Caki2 (cell line): ENCODE data around the gene NMT1. TPM values are rescaled to one million over a fixed set of nuclear protein-coding genes. Genes with fewer than 3 reads are reported as not detected.
A peak's percentile ranks its signal among the peaks of the same experiment; 100 is the strongest.

Source experiments
- DNase-seq: peaks from one replicate; pipeline ENCODE4 v3.0.0-alpha.2; 2015; ENCODE audit warnings: low read depth
- in situ Hi-C: cut with HindIII; loops from 2 replicates; pipeline ENCODE4 v1.10.0; 2016; ENCODE audit warnings: low sequenced_read_pairs, low pct_unique_long_range_greater_than_20kb, mixed read lengths
- total RNA-seq: library from RNA; depleted of rRNA; stranded (reverse); fragments of >200 nt; shearing (Covaris generic); gene quantifications from 2 replicates; pipeline ENCODE4 v1.2.3, GENCODE V29; 2014; ENCODE audit warnings: low replicate concordance

The NMT1 gene
- total RNA-seq, 1 experiment from 2014 or later, result 81.4 TPM

- in situ Hi-C loops, result no loop called here
- no peak for DNase-seq
These were observed 77.9 kb downstream of the NMT1 start for GRCh38 chr17:45138911-45139532.

- DNase-seq, result no peak
- in situ Hi-C loops, result no loop called here
These were observed 78.4 kb downstream of the NMT1 start for GRCh38 chr17:45139533-45139920.

GRCh38 chr17:45143094-45143670 lies 82.1 kb downstream of the NMT1 start:
- DNase-seq, result no peak
- in situ Hi-C loops, result no loop called here

- in situ Hi-C loops, result no loop called here
- no peak for DNase-seq
These were observed 82.7 kb downstream of the NMT1 start for GRCh38 chr17:45143767-45144198.

- DNase-seq, result no peak
- in situ Hi-C loops, result no loop called here
These were observed 83.3 kb downstream of the NMT1 start for GRCh38 chr17:45144199-45145034.

- in situ Hi-C loops, result no loop called here
These were observed 83.9 kb downstream of the NMT1 start for GRCh38 chr17:45145035-45145389.

GRCh38 chr17:45146166-45146565 lies 85.0 kb downstream of the NMT1 start:
- no peak for DNase-seq
- in situ Hi-C loops, result no loop called here

More at GRCh38 chr17:45145035-45145389, 83.9 kb downstream of the NMT1 start:
- no peak for DNase-seq

- in situ Hi-C loops, result no loop called here
- DNase-seq, result no peak
These were observed 85.4 kb downstream of the NMT1 start for GRCh38 chr17:45146592-45146889.

GRCh38 chr17:45146890-45147580 lies 85.9 kb downstream of the NMT1 start:
- in situ Hi-C loops, result no loop called here
- peak; percentile 85 for DNase-seq

- in situ Hi-C loops, result no loop called here
- peak; percentile 90 for DNase-seq
These were observed 86.6 kb downstream of the NMT1 start for GRCh38 chr17:45147581-45148182.

- DNase-seq, result peak; percentile 100
- in situ Hi-C loops, result no loop called here
These were observed 87.3 kb downstream of the NMT1 start, which contains the start of gene HEXIM1 for GRCh38 chr17:45148183-45149036. Gene HEXIM1, plus strand, starts transcription at chr17:45148475. Its CDS starts 716 bp downstream, at chr17:45149191.

GRCh38 chr17:45149037-45149668 lies 88.0 kb downstream of the NMT1 start:
- peak; percentile 88 for DNase-seq
- in situ Hi-C loops, result no loop called here

- DNase-seq, result no peak
- in situ Hi-C loops, result loop anchor here (10.0 kb wide), 1 partner anchor 165 kb away; the partner anchor contains the start of gene MAP3K14
These were observed 88.8 kb downstream of the NMT1 start for GRCh38 chr17:45149669-45150664.

- no peak for DNase-seq
- in situ Hi-C loops, result loop anchor here (10.0 kb wide), 1 partner anchor 164 kb away; the partner anchor contains the start of gene MAP3K14
These were observed 90.0 kb downstream of the NMT1 start for GRCh38 chr17:45150911-45151809.

GRCh38 chr17:45155029-45155428 lies 93.9 kb downstream of the NMT1 start:
- DNase-seq, result no peak
- in situ Hi-C loops, result loop anchor here (10.0 kb wide), 1 partner anchor 160 kb away; the partner anchor contains the start of gene MAP3K14
